ENCODE data around the gene KLK3.

The KLK3 gene

GRCh38 chr19:50858886-50859285, 4.2 kb downstream of the KLK3 start:
- DNase-seq (ENCODE audit: low read depth) = no peak
- no peak overlapping the region for H3K4me3 ChIP-seq (ENCODE audit: low read depth, low read length)

GRCh38 chr19:50859849-50860248, 5.1 kb downstream of the KLK3 start:
- no peak for DNase-seq (ENCODE audit: low read depth)
- no peak overlapping the region for H3K4me3 ChIP-seq (ENCODE audit: low read depth, low read length)

DNA sequence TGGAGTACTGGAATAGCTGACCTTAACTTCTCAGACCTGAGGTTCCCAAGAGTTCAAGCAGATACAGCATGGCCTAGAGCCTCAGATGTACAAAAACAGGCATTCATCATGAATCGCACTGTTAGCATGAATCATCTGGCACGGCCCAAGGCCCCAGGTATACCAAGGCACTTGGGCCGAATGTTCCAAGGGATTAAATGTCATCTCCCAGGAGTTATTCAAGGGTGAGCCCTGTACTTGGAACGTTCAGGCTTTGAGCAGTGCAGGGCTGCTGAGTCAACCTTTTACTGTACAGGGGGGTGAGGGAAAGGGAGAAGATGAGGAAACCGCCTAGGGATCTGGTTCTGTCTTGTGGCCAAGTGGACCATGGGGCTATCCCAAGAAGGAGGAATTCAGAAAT, 6.3 kb downstream of the KLK3 start:
- no peak for DNase-seq (ENCODE audit: low read depth)
- H3K4me3 ChIP-seq (ENCODE audit: low read depth, low read length) = no peak overlapping the region

- DNase-seq (ENCODE audit: low read depth) = no peak
- no peak overlapping the region for H3K4me3 ChIP-seq (ENCODE audit: low read depth, low read length)
These were observed 7.0 kb downstream of the KLK3 start for GRCh38 chr19:50861496-50862286.

GRCh38 chr19:50869479-50869878, 14.8 kb downstream of the KLK3 start:
- no peak overlapping the region for H3K4me3 ChIP-seq (ENCODE audit: low read depth, low read length)
- no peak for DNase-seq (ENCODE audit: low read depth)

DNA sequence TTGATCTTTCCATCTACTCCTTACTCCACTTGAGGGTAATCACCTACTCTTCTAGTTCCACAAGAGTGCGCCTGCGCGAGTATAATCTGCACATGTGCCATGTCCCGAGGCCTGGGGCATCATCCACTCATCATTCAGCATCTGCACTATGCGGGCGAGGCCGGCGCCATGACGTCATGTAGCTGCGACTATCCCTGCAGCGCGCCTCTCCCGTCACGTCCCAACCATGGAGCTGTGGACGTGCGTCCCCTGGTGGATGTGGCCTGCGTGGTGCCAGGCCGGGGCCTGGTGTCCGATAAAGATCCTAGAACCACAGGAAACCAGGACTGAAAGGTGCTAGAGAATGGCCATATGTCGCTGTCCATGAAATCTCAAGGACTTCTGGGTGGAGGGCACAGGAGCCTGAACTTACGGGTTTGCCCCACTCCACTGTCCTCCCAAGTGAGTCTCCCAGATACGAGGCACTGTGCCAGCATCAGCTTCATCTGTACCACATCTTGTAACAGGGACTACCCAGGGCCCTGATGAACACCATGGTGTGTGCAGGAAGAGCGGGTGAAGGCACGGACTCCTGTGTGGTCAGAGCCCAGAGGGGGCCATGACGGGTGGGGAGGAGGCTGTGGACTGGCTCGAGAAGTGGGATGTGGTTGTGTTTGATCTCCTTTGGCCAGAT, 15.8 kb downstream of the KLK3 start:
- DNase-seq (ENCODE audit: low read depth) = no peak

GRCh38 chr19:50873056-50873455, 18.3 kb downstream of the KLK3 start, which contains the start of gene KLK2:
KLK2 (plus strand) TSS chr19:50873439; CDS start chr19:50873474, 35 bp downstream.
- DNase-seq (ENCODE audit: low read depth) = no peak
- no peak within 1 kb of the TSS for H3K4me3 ChIP-seq (ENCODE audit: low read depth, low read length)

More for the DNA sequence above, 15.8 kb downstream of the KLK3 start:
- no peak overlapping the region for H3K4me3 ChIP-seq (ENCODE audit: low read depth, low read length)

GRCh38 chr19:50874211-50874610, 19.5 kb downstream of the KLK3 start:
- DNase-seq (ENCODE audit: low read depth) = no peak

DNA sequence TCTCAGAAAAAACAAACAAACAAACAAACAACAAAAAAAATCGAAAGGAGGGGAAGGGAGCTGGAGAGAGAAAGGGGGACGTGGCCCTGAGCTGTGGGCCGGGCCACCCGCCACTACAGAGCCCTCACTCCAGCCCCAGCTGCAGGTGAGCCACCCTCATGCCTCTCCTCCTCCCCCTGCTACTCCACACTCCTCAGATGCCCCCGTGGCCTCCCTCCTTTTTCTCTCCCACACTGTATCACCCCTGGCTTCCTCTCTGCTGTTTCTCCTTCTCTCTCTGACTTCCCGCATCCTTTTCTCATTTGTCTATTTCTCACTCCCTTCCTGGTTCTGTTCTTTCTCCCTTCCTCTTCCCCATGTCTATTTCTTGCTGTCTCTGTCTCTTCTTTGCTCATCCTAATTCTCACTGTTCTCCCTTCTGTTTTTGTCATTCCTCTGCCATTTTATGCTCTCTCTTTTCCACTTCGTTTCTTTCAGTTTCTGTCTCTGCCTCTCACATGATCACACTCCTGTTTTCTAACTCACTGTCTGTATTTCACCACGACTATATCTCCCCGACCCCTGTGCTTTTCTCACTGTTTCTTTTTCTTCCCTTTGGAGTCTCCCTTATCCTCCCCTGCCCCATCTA, 21.2 kb downstream of the KLK3 start:
- H3K4me3 ChIP-seq (ENCODE audit: low read depth, low read length) = no peak overlapping the region
- DNase-seq (ENCODE audit: low read depth) = no peak

More at GRCh38 chr19:50874211-50874610, 19.5 kb downstream of the KLK3 start:
- H3K4me3 ChIP-seq (ENCODE audit: low read depth, low read length) = no peak overlapping the region

DNA sequence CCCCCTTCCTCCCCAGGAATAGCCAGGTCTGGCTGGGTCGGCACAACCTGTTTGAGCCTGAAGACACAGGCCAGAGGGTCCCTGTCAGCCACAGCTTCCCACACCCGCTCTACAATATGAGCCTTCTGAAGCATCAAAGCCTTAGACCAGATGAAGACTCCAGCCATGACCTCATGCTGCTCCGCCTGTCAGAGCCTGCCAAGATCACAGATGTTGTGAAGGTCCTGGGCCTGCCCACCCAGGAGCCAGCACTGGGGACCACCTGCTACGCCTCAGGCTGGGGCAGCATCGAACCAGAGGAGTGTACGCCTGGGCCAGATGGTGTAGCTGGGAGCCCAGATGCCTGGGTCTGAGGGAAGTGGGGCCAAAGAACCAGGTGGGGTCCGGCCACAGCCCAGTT, 21.7 kb downstream of the KLK3 start:
- DNase-seq (ENCODE audit: low read depth) = no peak
- no peak overlapping the region for H3K4me3 ChIP-seq (ENCODE audit: low read depth, low read length)

GRCh38 chr19:50877338-50877737, 22.6 kb downstream of the KLK3 start:
- DNase-seq (ENCODE audit: low read depth) = no peak
- H3K4me3 ChIP-seq (ENCODE audit: low read depth, low read length) = no peak overlapping the region

DNA sequence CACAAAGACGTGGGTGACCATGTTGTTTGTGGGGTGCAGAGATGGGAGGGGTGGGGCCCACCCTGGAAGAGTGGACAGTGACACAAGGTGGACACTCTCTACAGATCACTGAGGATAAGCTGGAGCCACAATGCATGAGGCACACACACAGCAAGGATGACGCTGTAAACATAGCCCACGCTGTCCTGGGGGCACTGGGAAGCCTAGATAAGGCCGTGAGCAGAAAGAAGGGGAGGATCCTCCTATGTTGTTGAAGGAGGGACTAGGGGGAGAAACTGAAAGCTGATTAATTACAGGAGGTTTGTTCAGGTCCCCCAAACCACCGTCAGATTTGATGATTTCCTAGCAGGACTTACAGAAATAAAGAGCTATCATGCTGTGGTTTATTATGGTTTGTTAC, 24.1 kb downstream of the KLK3 start:
- no peak overlapping the region for H3K4me3 ChIP-seq (ENCODE audit: low read depth, low read length)
- DNase-seq (ENCODE audit: low read depth) = no peak

DNA sequence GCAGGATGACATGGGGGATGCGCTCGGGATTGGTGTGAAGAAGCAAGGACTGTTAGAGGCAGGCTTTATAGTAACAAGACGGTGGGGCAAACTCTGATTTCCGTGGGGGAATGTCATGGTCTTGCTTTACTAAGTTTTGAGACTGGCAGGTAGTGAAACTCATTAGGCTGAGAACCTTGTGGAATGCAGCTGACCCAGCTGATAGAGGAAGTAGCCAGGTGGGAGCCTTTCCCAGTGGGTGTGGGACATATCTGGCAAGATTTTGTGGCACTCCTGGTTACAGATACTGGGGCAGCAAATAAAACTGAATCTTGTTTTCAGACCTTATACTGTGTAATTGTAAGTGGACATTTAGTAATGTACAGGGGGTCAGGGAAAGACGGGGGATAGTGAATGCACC, 25.5 kb downstream of the KLK3 start:
- no peak for DNase-seq (ENCODE audit: low read depth)
- H3K4me3 ChIP-seq (ENCODE audit: low read depth, low read length) = no peak overlapping the region

DNA sequence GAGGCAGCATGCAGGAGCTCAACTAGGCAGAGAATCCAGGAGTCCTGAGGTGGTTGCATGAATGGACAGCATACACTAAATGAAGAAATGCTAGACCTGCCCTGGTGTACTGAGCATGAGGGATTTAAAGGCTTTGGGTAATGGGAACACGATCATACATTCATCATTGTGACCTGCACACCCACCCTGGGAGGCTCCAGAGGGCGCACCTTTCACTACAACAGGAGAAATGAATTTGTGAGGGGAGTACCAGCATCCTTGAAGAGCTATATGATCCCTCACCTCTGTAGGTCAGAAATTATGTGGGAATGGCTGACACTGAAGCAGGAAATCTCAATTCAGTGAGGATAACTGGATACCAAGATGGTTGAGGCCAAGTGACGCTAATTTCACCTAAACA, 27.5 kb downstream of the KLK3 start:
- DNase-seq (ENCODE audit: low read depth) = no peak
- H3K4me3 ChIP-seq (ENCODE audit: low read depth, low read length) = no peak overlapping the region

DNA sequence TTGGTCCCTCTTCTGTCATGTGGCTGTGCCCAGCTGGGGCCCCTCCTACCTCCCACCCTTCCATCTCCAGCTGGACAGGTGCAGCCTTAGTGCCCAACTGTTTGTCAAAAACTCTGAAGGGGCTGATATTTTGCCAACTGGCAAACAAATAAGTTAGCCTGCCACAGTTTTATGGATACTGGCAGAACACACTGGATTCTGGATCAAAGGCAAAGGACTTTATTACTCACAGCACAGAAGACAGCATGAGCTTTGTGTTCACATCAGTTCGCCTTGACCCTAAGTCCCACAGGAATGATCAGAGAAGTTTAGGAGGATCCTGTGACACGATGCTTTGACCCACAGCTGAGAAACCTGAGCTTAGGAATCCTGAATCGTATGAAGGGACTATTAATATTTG, 34.9 kb downstream of the KLK3 start:
- DNase-seq (ENCODE audit: low read depth) = no peak
- H3K4me3 ChIP-seq (ENCODE audit: low read depth, low read length) = no peak overlapping the region

GRCh38 chr19:50890422-50891252, 35.9 kb downstream of the KLK3 start:
- no peak for DNase-seq (ENCODE audit: low read depth)
- H3K4me3 ChIP-seq (ENCODE audit: low read depth, low read length) = no peak overlapping the region

- H3K4me3 ChIP-seq (ENCODE audit: low read depth, low read length) = no peak overlapping the region
- no peak for DNase-seq (ENCODE audit: low read depth)
These were observed 36.5 kb downstream of the KLK3 start for GRCh38 chr19:50891253-50891625.

DNA sequence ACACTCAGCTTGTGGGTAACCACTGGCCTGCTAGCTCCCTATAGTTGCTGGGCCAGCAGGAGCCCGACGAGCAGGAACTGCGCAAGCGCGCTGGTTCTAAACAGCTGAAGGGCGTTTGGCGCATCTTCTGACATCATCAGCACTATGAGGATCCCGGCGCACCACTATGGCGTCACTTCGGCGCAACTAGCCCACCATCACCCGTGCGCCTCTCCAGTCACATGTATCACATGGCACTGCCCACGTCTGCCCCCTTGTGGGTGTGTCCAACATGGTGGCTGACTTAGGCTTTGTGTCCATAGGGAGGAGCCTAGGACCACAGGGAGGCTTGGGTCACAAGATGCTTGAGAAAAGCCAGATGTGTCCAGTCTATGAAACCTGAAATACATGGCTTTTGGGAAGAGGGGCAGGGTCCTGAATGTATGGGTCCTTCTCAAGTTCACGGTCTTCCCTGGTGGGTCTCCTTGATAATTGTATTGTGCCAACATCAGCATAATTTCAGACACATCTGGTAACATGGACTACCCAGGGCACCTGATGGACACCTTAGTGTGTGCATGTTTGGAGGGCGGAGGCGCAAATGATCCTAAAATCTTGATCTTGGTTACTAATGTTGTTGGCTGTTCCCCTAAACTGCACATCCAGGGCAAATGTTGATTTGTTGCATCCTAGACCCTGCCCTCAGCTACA, 38.5 kb downstream of the KLK3 start:
- DNase-seq (ENCODE audit: low read depth) = no peak
- no peak overlapping the region for H3K4me3 ChIP-seq (ENCODE audit: low read depth, low read length)

Data from skeletal muscle cell (primary cell).